HG03025 (cell line): ENCODE measurements around the gene ATP5F1B.

Experiments used
- ATAC-seq: cut with Tn5 transposase; IDR thresholded peaks from one replicate; pipeline ENCODE4 v1.9.1; 2021; ENCODE audit warnings: mild to moderate bottlenecking, moderate library complexity; ENCODE audit not compliant: unreplicated experiment, low FRiP score

Gene ATP5F1B

DNA sequence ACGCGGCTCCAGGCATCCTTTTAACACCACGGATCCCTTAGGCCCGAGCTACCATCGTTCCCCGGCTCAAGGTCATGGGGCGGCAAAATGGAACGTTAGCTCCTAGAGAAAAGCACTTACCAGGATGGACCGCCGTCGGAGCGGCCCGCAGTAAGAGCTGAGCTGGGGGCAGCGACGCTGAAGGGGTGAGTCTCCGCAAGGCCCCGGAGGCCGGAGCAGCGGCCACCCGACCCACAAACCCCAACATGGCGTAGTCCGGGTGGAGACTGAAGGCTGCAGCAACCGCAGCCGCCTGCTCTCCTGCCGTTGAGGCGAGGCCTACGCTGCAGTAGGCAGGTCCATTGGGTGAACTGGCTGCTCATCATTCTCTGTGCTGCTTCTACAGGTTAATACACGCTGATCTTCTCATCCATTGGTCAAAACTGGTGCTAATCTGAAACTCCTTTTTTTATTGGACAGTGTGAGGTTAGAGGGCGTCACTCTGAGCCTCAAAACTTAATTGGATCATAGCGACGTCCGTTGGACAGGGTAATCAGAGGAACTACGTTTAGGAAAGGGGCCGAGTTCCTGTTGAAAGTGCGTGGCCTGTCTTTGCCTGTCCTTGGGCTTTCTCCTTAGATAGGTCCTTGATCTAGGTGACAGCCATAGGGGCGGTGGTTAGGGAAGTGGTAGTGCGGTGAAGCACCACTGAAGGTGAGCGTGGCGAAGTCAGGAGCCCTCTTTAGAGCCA lies at the start of gene ATP5F1B:
TSS of gene ATP5F1B (minus strand) at position 268 of the 730 bp plus-strand sequence. CDS start at position 247, 21 bp downstream.
- peak; percentile 99 for ATAC-seq

DNA sequence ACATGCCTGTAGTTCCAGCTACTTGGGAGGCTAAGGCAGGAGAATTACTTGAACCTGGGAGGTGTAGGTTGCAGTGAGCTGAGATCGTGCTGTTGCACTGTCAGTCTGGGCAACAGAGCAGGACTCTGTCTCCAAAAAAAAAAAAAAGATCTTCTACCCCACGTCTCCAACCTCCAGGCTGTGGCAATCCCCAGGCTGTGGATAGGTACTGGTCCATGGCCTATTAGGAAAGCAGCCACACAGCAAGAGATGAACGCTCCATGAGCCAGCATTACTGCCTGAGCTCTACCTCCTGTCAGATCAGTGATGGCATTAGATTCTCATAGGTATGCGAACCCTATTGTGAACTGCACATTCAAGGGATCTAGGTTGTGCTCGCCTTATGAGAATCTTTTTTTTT lies 48.4 kb upstream of the ATP5F1B start:
- ATAC-seq, result no peak

- ATAC-seq, result no peak
Measured at GRCh38 chr12:56688846-56689109, 43.0 kb upstream of the ATP5F1B start.

DNA sequence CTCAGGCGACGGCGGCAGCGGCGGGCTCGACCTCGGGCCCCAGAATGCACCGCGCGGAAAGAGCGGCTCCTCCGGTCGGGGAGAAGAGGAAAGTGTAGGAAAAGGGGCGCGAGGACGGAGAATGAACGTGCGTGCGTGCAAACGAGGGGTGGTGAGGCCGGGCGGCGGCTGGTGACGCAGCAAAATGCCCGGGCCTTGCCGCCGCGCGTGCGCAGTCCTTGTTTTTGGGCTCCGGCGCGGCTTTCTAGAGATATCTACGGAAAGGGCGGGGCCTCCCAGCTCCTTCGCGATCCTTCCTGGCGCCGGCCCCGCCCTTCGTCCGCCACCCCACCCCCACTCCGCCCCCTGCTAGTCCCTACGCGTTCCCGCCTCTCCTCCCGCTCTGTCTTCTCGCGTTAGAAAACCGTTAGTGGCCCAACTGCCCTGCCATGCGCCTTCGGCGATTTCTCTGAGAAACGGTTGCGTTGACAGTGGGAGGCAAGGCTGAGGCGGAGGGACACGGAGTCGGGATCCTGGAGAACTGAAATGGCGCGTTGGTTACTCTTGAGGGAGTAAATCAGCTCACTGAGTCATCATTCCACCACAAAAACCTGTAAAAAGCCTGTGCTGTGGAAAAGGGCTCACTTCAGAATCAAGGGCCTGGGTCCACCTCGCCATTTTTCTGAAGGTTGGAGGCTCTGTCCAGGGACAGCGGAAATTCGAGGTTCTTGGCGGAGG lies 42.5 kb upstream of the ATP5F1B start, which contains the start of gene PTGES3:
TSS of gene PTGES3 (minus strand) at position 156 of the 717 bp plus-strand sequence. CDS start 285 bp downstream, outside the sequence.
- peak; percentile 65 for ATAC-seq

- ATAC-seq, result peak; percentile 21
Measured at GRCh38 chr12:56687223-56688128, 41.7 kb upstream of the ATP5F1B start.

DNA sequence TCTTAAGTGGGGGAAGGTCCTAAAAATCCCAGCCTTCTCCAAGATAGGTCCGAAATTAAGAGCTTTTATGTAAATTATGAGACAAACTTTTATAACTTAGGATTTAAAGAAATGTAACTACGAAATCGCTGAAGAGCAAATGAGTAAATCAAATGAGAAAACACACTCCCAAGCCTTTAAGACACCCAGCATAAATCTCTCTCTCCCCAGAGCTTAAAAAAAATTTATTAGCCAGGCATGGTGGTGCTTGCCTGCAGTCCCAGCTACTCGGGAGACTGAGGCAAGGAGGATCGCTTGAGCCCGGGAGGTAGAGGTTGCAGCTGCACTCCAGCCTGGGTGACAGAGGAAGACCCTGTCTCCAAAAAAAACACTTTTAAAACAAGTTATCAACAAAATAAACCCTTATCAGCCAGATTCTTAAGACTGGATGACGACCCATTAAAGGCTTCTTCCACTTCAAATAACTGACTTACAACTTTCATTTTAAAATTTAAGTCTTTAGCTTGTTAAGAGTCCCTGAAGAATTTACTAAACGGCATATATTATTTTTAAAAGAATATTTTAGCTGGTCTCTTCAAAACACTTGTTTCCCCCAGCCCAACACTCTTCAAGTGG lies 39.1 kb upstream of the ATP5F1B start:
- ATAC-seq, result no peak

GRCh38 chr12:56682323-56682722 lies 36.5 kb upstream of the ATP5F1B start:
- no peak for ATAC-seq

GRCh38 chr12:56679883-56680575 lies 34.2 kb upstream of the ATP5F1B start:
- ATAC-seq, result no peak

- no peak for ATAC-seq
Measured at GRCh38 chr12:56678852-56679251, 33.1 kb upstream of the ATP5F1B start.

- no peak for ATAC-seq
Measured at GRCh38 chr12:56677680-56678079, 31.9 kb upstream of the ATP5F1B start.

DNA sequence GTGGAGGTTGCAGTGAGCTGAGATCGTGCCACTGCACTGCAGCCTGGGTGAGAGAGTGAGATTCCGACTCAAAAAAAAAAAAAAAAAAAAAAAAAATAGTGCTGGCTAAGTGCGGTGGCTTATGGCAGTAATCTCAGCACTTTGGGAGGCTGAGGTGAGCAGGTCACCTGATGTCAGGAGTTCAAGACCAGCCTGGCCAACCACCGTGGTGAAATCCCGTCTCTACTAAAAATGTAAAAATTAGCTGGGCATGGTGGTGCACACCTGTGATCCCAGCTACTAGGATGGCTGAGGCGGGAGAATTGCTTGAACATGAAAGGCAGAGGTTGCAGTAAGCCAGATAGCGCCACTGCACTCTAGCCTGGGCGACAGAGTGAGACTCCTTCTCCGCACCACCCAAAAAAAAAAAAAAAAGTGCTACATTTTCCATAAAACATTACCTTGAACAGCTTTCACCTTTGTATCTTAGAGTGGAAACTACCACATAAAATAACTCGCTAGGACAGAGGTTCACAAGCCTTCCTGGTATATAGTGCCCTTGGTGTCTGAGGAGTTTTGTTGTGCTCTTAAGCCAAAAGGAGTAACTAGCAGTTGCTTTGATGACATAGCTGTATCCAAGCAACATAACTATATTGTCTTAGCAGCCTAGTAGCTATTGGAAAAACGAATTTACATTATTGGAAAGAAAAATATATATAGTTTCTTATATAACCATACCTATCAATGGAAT lies 31.2 kb upstream of the ATP5F1B start:
- no peak for ATAC-seq

DNA sequence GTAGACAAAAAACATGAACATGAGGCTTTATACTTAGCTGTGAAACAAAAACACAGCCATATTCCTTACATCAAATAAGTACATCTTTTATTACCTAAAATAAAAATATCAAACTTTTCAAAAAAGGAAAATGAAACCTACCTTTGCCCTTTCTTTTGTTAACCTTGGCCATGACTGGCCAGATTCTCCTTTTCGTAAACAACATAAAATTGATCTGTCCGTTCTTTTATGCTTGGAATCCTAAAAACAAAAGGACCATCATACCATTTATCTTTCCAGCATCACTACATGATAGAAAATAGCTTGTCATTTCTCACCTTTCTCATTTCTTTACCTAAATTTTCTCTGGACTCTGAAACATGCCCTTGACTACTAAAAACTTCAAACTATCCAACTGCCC lies 25.8 kb upstream of the ATP5F1B start:
- no peak for ATAC-seq

GRCh38 chr12:56670836-56671235 lies 25.1 kb upstream of the ATP5F1B start:
- no peak for ATAC-seq

DNA sequence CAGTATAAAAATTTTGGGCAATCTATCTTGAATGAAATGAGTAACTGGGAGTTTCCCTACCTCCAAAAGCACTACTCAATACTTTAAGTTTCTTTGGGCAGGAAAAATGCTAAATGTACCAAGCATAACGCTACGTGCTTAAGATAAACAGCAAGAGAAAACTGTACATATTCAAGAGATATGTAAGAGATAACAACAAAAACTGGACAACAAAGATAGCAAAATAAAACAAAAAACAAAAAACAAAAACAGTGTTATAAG lies 22.3 kb upstream of the ATP5F1B start:
- ATAC-seq, result no peak

DNA sequence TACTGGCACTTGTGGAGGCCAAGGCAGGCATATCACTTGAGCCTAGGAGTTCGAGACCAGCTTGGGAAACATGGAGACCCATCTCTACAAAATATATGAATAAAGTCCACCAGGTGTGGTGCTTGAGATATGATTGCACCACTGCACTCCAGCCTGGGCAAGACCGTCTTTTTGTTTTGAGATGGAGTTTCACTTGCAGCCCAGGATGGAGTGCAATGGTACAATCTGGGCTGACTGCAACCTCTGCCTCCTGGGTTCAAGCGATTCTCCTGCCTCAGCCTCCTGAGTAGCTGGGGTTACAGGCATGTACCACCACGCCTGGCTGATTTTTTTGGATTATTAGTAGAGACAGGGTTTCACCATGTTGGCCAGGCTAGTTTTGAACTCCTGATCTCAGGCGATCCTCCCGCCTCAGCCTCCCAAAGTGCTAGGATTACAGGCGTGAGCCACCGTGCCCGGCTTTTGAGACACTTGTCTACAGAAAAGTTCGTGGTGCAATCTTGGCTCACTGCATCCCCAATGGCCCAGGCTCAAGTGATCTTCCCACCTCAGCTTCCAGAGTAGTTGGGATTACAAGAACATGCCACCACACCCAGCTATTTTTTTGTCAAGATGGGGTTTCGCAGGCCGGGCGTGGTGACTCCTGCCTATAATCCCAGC lies 16.3 kb upstream of the ATP5F1B start:
- ATAC-seq, result no peak

DNA sequence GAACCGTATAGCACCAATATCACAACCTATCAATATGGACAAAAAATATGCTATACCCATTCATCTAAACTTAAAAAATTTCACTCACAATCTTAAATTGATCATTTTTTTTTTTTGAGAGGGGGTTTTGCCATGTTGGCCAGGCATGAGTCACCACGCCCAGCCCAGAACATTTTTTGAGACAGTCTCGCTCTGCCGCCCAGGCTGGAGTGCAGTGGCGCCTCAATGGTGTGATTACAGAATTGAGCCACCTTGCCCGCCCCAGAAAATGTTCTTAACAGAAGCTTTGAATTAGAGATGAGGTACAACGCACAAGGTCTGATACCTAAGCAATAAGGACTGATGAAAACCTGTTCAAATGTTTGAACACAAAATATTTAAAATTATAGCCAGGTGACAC lies 15.8 kb upstream of the ATP5F1B start:
- ATAC-seq, result no peak

GRCh38 chr12:56658921-56659320 lies 13.1 kb upstream of the ATP5F1B start:
- ATAC-seq, result no peak

DNA sequence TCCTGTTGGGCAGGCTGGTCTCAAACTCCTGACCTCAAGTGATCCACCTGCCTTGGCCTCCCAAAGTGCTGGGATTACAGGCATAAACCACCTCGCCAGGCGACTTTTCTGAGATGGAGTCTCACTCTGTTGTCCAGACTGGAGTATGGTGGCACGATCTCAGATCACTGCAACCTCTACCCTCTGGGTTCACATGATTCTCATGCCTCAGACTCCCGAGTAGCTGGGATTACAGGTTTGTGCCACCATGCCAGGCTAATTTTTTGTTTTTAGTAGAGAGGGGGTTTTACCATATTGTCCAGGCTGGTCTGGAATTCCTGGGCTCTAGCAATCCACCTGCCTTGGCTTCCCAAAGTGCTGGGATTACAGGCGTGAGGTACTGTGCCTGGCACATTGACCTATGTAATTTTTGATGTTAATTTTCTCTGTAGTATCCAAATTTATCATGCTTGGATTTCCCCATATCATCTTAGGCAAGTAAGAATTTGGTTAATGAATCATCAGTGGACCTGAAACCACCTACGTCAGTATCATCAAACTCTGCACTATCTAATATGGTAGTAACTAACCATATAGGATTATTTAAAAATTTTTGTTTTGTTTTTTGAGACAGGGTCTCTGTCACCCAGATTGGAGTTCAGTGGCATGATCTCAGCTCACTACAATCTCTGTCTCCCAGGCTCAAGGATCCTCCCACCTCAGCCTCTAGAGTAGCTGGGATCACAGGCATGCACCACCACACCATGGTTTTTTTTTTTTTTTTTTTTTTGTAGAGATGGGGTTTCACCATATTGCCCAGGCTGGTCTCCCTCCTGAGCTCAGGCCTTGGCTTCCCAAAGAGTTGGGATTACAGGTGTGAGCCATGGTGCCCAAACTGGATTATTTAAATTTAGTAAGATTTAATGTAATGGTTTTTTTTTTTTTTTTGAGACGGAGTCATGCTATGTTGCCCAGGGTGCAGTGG lies 11.9 kb upstream of the ATP5F1B start:
- ATAC-seq, result no peak
